Ishikawa (cell line): ENCODE measurements around the gene TTC32.

Experiments
- CEBPB ChIP-seq: IDR thresholded peaks from 2 replicates; pipeline ENCODE4 v1.6.1; 2012
- CREB1 ChIP-seq: IDR thresholded peaks from 2 replicates; pipeline ENCODE4 v1.6.1; 2012; ENCODE audit warnings: low read depth
- EGR1 ChIP-seq: IDR thresholded peaks from 2 replicates; pipeline ENCODE4 v1.6.1; 2012
- EP300 ChIP-seq: IDR thresholded peaks from 2 replicates; pipeline ENCODE4 v1.6.1; 2012; ENCODE audit warnings: borderline replicate concordance
- FOXM1 ChIP-seq: IDR thresholded peaks from 2 replicates; pipeline ENCODE4 v1.6.1; 2012; ENCODE audit warnings: low read depth, borderline replicate concordance
- NFIC ChIP-seq: IDR thresholded peaks from 2 replicates; pipeline ENCODE4 v1.6.1; 2012
- RAD21 ChIP-seq: IDR thresholded peaks from 2 replicates; pipeline ENCODE4 v1.6.1; 2012; ENCODE audit warnings: low read depth
- TAF1 ChIP-seq: IDR thresholded peaks from 2 replicates; pipeline ENCODE4 v1.6.1; 2012; ENCODE audit warnings: low read depth, mild to moderate bottlenecking
- TCF12 ChIP-seq: IDR thresholded peaks from 2 replicates; pipeline ENCODE4 v1.6.1; 2012; ENCODE audit warnings: low read depth
- TEAD4 ChIP-seq: IDR thresholded peaks from 2 replicates; pipeline ENCODE4 v1.6.1; 2012
- YY1 ChIP-seq: IDR thresholded peaks from 2 replicates; pipeline ENCODE4 v1.6.1; 2012; ENCODE audit warnings: low read depth
- ZBTB7A ChIP-seq: IDR thresholded peaks from 2 replicates; pipeline ENCODE4 v1.6.1; 2012; ENCODE audit warnings: low read depth
- TF ChIP-seq, protein P1 (sequence below): IDR thresholded peaks from 2 replicates; pipeline ENCODE4 v1.6.1; 2012
- TF ChIP-seq, protein P2 (sequence below): IDR thresholded peaks from 2 replicates; pipeline ENCODE4 v1.6.1; 2012
- TF ChIP-seq, protein P3 (sequence below): IDR thresholded peaks from 2 replicates; pipeline ENCODE4 v1.6.1; 2012; ENCODE audit warnings: low read depth, mild to moderate bottlenecking

The TTC32 gene

GRCh38 chr2:19897623-19898245 is 4.0 kb downstream of the TTC32 start:
- TF ChIP-seq FOXM1 (no peak), TAF1 (no peak), EP300 (no peak), CEBPB (no peak), RAD21 (no peak), CREB1 (no peak)
- TF ChIP-seq, protein P1, sequence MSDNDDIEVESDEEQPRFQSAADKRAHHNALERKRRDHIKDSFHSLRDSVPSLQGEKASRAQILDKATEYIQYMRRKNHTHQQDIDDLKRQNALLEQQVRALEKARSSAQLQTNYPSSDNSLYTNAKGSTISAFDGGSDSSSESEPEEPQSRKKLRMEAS: no peak
- TF ChIP-seq, protein P2, sequence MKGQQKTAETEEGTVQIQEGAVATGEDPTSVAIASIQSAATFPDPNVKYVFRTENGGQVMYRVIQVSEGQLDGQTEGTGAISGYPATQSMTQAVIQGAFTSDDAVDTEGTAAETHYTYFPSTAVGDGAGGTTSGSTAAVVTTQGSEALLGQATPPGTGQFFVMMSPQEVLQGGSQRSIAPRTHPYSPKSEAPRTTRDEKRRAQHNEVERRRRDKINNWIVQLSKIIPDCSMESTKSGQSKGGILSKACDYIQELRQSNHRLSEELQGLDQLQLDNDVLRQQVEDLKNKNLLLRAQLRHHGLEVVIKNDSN: no peak

DNA sequence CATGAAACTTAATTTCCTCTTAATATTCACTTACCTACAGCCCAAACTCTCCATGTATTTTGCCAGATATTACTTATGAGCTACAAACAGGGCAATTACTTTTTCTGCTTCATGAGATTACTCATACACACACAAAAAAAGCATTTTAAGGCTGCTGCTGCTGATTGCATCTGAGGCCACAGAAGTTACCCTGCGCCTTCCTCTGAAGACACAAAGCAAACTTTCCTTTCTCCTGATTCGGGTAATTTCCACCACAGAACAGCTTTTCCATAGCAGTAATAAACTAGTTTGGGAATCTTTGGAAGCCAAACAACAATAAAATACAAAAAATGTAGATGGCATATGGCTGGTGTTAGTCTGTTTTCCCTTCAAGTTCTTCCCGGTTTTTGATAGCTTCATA is 6.2 kb downstream of the TTC32 start:
- TF ChIP-seq TAF1 (no peak), ZBTB7A (no peak), NFIC (no peak), RAD21 (no peak), TCF12 (no peak), EGR1 (no peak), FOXM1 (no peak), CEBPB (no peak), YY1 (no peak), EP300 (no peak), TEAD4 (no peak), CREB1 (no peak)
- TF ChIP-seq, protein P2: no peak
- TF ChIP-seq, protein P1: no peak
- TF ChIP-seq, protein P3, sequence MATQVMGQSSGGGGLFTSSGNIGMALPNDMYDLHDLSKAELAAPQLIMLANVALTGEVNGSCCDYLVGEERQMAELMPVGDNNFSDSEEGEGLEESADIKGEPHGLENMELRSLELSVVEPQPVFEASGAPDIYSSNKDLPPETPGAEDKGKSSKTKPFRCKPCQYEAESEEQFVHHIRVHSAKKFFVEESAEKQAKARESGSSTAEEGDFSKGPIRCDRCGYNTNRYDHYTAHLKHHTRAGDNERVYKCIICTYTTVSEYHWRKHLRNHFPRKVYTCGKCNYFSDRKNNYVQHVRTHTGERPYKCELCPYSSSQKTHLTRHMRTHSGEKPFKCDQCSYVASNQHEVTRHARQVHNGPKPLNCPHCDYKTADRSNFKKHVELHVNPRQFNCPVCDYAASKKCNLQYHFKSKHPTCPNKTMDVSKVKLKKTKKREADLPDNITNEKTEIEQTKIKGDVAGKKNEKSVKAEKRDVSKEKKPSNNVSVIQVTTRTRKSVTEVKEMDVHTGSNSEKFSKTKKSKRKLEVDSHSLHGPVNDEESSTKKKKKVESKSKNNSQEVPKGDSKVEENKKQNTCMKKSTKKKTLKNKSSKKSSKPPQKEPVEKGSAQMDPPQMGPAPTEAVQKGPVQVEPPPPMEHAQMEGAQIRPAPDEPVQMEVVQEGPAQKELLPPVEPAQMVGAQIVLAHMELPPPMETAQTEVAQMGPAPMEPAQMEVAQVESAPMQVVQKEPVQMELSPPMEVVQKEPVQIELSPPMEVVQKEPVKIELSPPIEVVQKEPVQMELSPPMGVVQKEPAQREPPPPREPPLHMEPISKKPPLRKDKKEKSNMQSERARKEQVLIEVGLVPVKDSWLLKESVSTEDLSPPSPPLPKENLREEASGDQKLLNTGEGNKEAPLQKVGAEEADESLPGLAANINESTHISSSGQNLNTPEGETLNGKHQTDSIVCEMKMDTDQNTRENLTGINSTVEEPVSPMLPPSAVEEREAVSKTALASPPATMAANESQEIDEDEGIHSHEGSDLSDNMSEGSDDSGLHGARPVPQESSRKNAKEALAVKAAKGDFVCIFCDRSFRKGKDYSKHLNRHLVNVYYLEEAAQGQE: no peak

DNA sequence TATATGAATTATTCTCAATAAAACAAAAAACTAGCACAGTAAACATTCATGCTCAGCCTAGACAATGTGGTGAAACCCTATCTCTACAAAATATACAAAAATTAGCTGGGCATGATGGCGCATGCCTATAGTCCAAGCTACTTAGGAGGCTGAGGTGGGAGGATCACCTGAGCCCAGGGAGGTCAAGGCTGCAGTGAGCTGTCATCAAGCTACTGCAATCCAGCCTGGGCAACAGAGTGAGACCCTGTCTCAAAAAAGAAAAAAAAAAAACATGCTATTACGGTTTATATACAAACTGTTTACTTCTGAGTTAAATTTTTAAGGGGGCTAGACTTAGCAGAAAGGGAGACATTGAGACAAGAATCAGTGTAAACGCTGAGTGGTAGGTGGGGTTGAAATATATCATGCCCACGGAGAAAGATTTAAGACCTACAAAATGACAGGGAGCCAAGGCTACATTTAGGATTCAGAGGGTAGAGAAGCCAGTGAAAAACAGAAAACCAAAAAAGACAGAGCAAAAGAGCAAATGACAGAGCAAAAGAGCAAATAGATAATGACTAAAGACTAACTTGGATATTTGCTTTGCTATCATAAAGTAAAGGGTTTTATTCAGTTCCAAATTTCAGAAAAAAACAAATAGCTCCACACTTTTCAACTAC is 7.5 kb downstream of the TTC32 start:
- TF ChIP-seq CEBPB: no peak
- no peak for TF ChIP-seq TEAD4
- TF ChIP-seq, protein P2: no peak
- no peak for TF ChIP-seq TAF1
- no peak for TF ChIP-seq FOXM1
- no peak for TF ChIP-seq CREB1
- TF ChIP-seq NFIC: no peak
- TF ChIP-seq EGR1: no peak
- no peak for TF ChIP-seq EP300

DNA sequence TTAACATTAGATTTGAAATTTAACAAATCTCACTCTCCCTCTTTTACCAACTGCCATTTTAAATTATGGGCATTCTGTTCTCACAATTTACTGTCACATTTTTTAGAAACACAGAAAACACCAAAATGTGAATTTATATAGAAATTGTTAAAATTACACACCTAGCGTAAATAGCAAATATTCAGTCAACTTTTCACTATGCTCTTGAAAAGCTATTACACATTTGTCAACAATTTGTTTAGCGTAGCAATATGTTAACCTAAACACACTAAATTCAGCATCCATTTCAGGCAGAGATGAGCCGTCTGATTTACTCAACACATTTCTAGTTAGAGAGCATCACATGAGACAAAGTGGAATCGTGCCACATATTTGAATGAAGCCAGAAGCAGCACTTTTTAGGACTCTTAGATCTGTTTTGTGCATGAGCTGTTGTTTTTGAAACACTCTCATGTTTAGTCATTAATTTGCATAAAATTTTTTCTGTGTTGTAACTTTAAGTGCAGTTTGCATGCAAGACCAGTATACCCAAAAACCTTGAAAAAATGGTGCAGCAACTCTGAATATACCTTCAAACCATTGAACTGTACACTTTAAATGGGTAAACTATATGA is 8.2 kb downstream of the TTC32 start:
- TF ChIP-seq CEBPB (no peak), EP300 (no peak), ZBTB7A (no peak), YY1 (no peak), EGR1 (no peak), TEAD4 (no peak), FOXM1 (no peak), CREB1 (no peak), TAF1 (no peak), TCF12 (no peak), RAD21 (no peak), NFIC (no peak)
- TF ChIP-seq, protein P1: no peak
- TF ChIP-seq, protein P3: no peak
- TF ChIP-seq, protein P2: no peak
